ENCODE data around the gene PRIM2.

The PRIM2 gene

DNA sequence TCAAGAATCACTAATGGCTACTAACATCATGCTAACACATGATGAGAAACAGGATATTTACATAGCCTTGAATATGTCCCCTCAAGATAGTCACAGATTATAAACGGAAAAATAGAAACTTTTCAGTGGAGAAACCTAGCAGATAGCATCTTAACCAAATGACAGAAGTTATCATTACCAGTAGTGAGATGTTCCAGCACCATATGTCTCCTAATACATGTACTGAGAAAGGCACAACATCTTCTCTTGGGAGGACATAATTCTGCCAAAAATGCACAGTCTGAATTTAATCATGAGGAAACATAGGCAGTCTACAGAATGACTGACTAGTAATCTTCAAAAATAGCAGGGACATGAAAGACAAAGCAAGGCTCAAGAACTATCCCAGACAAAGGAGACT lies 19.9 kb upstream of the PRIM2 start:
- TF ChIP-seq NFIC (IDR thresholded peaks at IDR 0.05) = no peak
- no peak for TF ChIP-seq CREB1 (IDR thresholded peaks at IDR 0.05; ENCODE audit: low read depth)
- no peak for TF ChIP-seq TEAD4 (IDR thresholded peaks at IDR 0.05)
- TF ChIP-seq, protein P1, sequence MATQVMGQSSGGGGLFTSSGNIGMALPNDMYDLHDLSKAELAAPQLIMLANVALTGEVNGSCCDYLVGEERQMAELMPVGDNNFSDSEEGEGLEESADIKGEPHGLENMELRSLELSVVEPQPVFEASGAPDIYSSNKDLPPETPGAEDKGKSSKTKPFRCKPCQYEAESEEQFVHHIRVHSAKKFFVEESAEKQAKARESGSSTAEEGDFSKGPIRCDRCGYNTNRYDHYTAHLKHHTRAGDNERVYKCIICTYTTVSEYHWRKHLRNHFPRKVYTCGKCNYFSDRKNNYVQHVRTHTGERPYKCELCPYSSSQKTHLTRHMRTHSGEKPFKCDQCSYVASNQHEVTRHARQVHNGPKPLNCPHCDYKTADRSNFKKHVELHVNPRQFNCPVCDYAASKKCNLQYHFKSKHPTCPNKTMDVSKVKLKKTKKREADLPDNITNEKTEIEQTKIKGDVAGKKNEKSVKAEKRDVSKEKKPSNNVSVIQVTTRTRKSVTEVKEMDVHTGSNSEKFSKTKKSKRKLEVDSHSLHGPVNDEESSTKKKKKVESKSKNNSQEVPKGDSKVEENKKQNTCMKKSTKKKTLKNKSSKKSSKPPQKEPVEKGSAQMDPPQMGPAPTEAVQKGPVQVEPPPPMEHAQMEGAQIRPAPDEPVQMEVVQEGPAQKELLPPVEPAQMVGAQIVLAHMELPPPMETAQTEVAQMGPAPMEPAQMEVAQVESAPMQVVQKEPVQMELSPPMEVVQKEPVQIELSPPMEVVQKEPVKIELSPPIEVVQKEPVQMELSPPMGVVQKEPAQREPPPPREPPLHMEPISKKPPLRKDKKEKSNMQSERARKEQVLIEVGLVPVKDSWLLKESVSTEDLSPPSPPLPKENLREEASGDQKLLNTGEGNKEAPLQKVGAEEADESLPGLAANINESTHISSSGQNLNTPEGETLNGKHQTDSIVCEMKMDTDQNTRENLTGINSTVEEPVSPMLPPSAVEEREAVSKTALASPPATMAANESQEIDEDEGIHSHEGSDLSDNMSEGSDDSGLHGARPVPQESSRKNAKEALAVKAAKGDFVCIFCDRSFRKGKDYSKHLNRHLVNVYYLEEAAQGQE (IDR thresholded peaks at IDR 0.05; ENCODE audit: low read depth) = no peak
- no peak for TF ChIP-seq FOXM1 (IDR thresholded peaks at IDR 0.05; ENCODE audit: borderline replicate concordance, low read depth)
- TF ChIP-seq YY1 (IDR thresholded peaks at IDR 0.05; ENCODE audit: low read depth) = no peak
- no peak for TF ChIP-seq EP300 (IDR thresholded peaks at IDR 0.05; ENCODE audit: borderline replicate concordance)
- no peak for TF ChIP-seq CEBPB (IDR thresholded peaks at IDR 0.05)
- TF ChIP-seq ZBTB7A (IDR thresholded peaks at IDR 0.05; ENCODE audit: low read depth) = no peak
- no peak for TF ChIP-seq TCF12 (IDR thresholded peaks at IDR 0.05; ENCODE audit: low read depth)
- TF ChIP-seq TAF1 (IDR thresholded peaks at IDR 0.05; ENCODE audit: low read depth) = no peak
- TF ChIP-seq, protein P2, sequence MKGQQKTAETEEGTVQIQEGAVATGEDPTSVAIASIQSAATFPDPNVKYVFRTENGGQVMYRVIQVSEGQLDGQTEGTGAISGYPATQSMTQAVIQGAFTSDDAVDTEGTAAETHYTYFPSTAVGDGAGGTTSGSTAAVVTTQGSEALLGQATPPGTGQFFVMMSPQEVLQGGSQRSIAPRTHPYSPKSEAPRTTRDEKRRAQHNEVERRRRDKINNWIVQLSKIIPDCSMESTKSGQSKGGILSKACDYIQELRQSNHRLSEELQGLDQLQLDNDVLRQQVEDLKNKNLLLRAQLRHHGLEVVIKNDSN (IDR thresholded peaks at IDR 0.05) = no peak
- TF ChIP-seq, protein P3, sequence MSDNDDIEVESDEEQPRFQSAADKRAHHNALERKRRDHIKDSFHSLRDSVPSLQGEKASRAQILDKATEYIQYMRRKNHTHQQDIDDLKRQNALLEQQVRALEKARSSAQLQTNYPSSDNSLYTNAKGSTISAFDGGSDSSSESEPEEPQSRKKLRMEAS (IDR thresholded peaks at IDR 0.05) = no peak
- TF ChIP-seq EGR1 (IDR thresholded peaks at IDR 0.05) = no peak
- TF ChIP-seq RAD21 (IDR thresholded peaks at IDR 0.05; ENCODE audit: low read depth) = no peak

DNA sequence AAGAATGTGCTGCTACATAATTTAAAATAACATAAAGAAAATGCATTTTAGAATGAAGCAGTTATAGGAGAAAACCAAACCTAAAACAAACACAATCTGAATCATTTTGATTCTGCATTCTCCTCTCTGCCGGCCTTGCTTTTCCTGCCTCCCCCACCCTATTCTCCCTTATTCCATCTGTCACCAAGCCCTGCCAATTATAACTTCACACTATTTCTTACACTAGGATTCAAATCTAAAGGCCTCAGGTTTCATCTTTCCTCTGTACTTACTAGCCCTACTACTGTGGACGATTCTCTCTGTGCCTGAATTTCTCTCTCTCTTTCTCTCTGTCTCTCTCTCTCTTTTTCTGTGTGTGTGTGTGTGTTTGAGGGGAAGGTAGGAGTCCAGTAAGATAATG lies 18.7 kb upstream of the PRIM2 start:
- TF ChIP-seq CREB1 (IDR thresholded peaks at IDR 0.05; ENCODE audit: low read depth) = no peak
- TF ChIP-seq NFIC (IDR thresholded peaks at IDR 0.05) = no peak
- TF ChIP-seq TEAD4 (IDR thresholded peaks at IDR 0.05) = no peak

DNA sequence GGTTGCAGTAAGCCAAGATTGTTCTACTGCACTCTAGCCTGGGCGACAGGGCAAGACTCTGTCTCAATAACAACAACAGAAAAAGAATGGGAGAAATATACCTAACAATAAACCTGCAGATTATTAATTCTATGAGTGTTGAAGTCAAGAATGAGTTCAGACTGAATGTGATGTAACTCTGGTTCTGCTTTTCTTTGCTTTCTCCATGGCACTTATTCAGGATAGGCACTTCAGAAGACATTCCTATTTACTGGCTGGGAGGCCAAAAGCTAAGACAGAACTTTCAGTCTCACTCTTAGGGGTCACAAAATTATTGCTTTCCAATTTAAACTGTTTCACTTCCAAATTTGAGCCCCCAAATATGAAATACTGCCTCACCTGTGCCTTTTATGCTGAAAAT lies 15.7 kb upstream of the PRIM2 start:
- TF ChIP-seq, protein P2 (IDR thresholded peaks at IDR 0.05) = no peak
- TF ChIP-seq EGR1 (IDR thresholded peaks at IDR 0.05) = no peak
- no peak for TF ChIP-seq FOXM1 (IDR thresholded peaks at IDR 0.05; ENCODE audit: borderline replicate concordance, low read depth)
- TF ChIP-seq, protein P1 (IDR thresholded peaks at IDR 0.05; ENCODE audit: low read depth) = no peak
- no peak for TF ChIP-seq EP300 (IDR thresholded peaks at IDR 0.05; ENCODE audit: borderline replicate concordance)
- TF ChIP-seq TAF1 (IDR thresholded peaks at IDR 0.05; ENCODE audit: low read depth) = no peak
- no peak for TF ChIP-seq NFIC (IDR thresholded peaks at IDR 0.05)
- no peak for TF ChIP-seq ZBTB7A (IDR thresholded peaks at IDR 0.05; ENCODE audit: low read depth)
- TF ChIP-seq YY1 (IDR thresholded peaks at IDR 0.05; ENCODE audit: low read depth) = no peak
- TF ChIP-seq CREB1 (IDR thresholded peaks at IDR 0.05; ENCODE audit: low read depth) = no peak
- TF ChIP-seq TEAD4 (IDR thresholded peaks at IDR 0.05) = no peak
- TF ChIP-seq, protein P3 (IDR thresholded peaks at IDR 0.05) = no peak
- TF ChIP-seq RAD21 (IDR thresholded peaks at IDR 0.05; ENCODE audit: low read depth) = no peak
- no peak for TF ChIP-seq CEBPB (IDR thresholded peaks at IDR 0.05)
- TF ChIP-seq TCF12 (IDR thresholded peaks at IDR 0.05; ENCODE audit: low read depth) = no peak

DNA sequence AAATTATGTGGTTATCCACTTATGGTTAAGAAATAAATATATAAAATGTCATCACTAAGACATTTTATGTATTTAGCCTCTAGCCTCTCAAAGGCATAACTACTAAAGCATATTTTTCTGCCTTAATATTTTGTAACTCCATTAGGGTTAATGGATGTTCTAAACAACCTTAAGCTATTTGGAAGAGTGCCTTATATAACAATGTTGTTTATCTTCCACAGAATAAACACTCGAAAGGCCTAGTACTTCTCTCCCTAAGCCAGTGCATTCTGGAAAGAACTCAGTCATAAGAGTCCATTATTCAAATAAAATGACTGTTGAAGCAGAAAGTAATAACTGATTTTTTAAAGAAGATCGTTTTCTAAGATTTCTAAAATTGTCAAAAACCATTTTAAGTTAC lies 15.0 kb upstream of the PRIM2 start:
- TF ChIP-seq YY1 (IDR thresholded peaks at IDR 0.05; ENCODE audit: low read depth) (no peak), FOXM1 (IDR thresholded peaks at IDR 0.05; ENCODE audit: borderline replicate concordance, low read depth) (no peak), CREB1 (IDR thresholded peaks at IDR 0.05; ENCODE audit: low read depth) (no peak), EP300 (IDR thresholded peaks at IDR 0.05; ENCODE audit: borderline replicate concordance) (no peak), NFIC (IDR thresholded peaks at IDR 0.05) (no peak), EGR1 (IDR thresholded peaks at IDR 0.05) (no peak), CEBPB (IDR thresholded peaks at IDR 0.05) (no peak), TEAD4 (IDR thresholded peaks at IDR 0.05) (no peak), RAD21 (IDR thresholded peaks at IDR 0.05; ENCODE audit: low read depth) (no peak)
- TF ChIP-seq, protein P2 (IDR thresholded peaks at IDR 0.05) = no peak
- TF ChIP-seq, protein P3 (IDR thresholded peaks at IDR 0.05) = no peak

DNA sequence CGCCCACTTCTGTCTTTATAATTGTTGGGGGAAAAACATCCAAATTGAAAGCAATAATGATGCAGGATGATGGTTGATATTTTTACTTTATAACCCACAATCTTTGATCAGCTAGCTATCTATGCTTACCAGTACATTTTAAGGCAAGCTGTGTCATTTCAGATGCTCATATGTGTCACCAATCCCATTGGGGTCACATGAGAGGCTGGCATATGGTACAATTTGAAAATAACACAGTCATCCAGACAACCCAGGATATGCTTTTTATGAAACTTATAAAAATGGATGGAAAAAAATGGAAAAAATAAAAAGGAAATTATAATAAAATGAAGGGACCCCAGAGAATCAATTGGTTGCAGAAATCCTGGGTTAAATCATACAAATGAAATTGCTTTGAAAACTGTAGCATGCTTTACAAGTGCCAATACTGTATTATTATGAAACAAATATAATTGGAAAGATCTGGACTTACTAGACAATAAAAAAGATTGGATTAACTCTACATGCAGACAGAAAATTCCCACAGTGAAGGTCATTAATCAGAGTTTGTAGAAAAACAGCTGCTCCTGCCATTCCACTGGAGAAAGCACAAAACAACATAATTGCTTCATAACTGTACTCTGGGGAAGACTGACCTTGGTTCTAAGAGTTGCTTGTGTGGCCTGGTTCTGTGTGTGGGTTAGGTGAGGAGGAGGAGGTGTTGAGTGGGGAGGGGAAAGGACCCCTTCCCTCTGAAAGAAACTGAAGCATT lies 13.3 kb upstream of the PRIM2 start:
- TF ChIP-seq NFIC (IDR thresholded peaks at IDR 0.05) (no peak), EP300 (IDR thresholded peaks at IDR 0.05; ENCODE audit: borderline replicate concordance) (no peak), TAF1 (IDR thresholded peaks at IDR 0.05; ENCODE audit: low read depth) (no peak), TCF12 (IDR thresholded peaks at IDR 0.05; ENCODE audit: low read depth) (no peak), FOXM1 (IDR thresholded peaks at IDR 0.05; ENCODE audit: borderline replicate concordance, low read depth) (no peak), YY1 (IDR thresholded peaks at IDR 0.05; ENCODE audit: low read depth) (no peak)
- TF ChIP-seq, protein P2 (IDR thresholded peaks at IDR 0.05) = no peak
